Measurements from ENCODE around the gene PCDHGC5. TPM values are rescaled to one million over a fixed set of nuclear protein-coding genes. Genes with fewer than 3 reads are reported as not detected.

The PCDHGC5 gene
- total and polyA plus RNA-seq, 2 of the 8 experiments (the other 6 are each of a cell fraction or from before 2014, with no cell fraction given) = 0.41 to 1.1 TPM

DNA sequence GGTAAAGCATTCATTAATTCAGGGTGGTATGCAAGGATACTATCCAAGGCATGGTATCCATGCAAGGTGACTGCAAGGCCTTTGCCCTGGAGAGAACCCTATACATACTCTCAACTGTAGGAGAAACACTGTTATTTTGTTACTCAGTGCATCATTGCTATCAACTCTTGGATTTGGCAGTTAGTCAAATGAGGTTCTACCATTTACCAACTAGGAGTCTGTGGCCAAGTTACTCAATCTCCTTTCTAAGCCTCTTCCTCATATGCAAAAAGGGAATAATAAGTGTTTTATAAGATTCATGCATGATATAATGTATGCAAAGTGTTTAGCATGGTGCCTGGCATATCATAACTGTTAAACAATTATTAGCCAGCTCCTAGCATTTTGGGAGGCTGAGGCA is 9.1 kb upstream of the PCDHGC5 start:
- no peaks in the 10 kb centered on the region for H3K79me2 ChIP-seq (ENCODE audit: control insufficient read depth in 1 of 2, insufficient read depth in 2 of 2, low read length in 2 of 2)
- H3K27ac ChIP-seq (ENCODE audit: low read depth, low read length) = no peak overlapping the region
- no peaks in the 10 kb centered on the region for H3K79me1 ChIP-seq (ENCODE audit: low read depth, low read length)
- no peaks in the 10 kb centered on the region for H3K9me3 ChIP-seq (ENCODE audit: insufficient read depth in 2 of 2, low read depth in 1 of 2, low read length in 1 of 2)
- H2AFZ ChIP-seq (ENCODE audit: low read length) = no peak overlapping the region
- H3K9ac ChIP-seq (replicated peaks in 1 of 4; ENCODE audit: extremely low read depth in 1 of 4, low read depth in 3 of 4, low read length in 3 of 4) = no peak overlapping the region
- peaks cover 11 to 24% (median 23%) of the 10 kb centered on the region in 4 experiments for H3K27me3 ChIP-seq (replicated peaks in 1 of 4; ENCODE audit: control insufficient read depth in 3 of 4, extremely low read depth in 1 of 4, insufficient read depth in 3 of 4, low read length in 3 of 4)
- ChIA-PET CTCF (ENCODE audit: partially characterized antibody) (interaction anchor here (0.6 to 8.3 kb wide), 9 partner anchors 10 to 201 kb away, joined by 3 to 164 read pairs (median 4); partner anchors contain the start of genes PCDHGB5 and PCDHGB7), POLR2A (ENCODE audit: partially characterized antibody) (interaction anchor here (2.1 kb wide), 1 partner anchor 12 kb away, joined by 6 read pairs; no protein-coding TSS in a partner anchor)
- H2BK15ac ChIP-seq (ENCODE audit: low read length) = no peak overlapping the region
- H4K8ac ChIP-seq (ENCODE audit: extremely low read depth, insufficient read depth, low read length) = no peak overlapping the region
- H3K4me1 ChIP-seq (replicated peaks in 1 of 4; ENCODE audit: control insufficient read depth in 3 of 4, insufficient read depth in 4 of 4, low read length in 3 of 4) = peaks cover 5 to 17% (median 9%) of the 10 kb centered on the region in 4 experiments; a peak in 6 of 7 replicates
- peaks cover 0 to 16% of the 10 kb centered on the region in 2 experiments for H4K20me1 ChIP-seq (replicated peaks in 1 of 2; ENCODE audit: control insufficient read depth in 1 of 2, insufficient read depth in 2 of 2, low read length in 2 of 2)
- no peak overlapping the region for H3K4me3 ChIP-seq (ENCODE audit: extremely low read depth in 1 of 4, insufficient read depth in 2 of 4, low read depth in 3 of 4, low read length in 4 of 4)
- no peak overlapping the region for H3K23ac ChIP-seq (ENCODE audit: insufficient read length)
- H3K56ac ChIP-seq (replicated peaks; ENCODE audit: insufficient read length, low read depth, low read length) = no peak overlapping the region
- DNase-seq (ENCODE audit: low read depth in 1 of 2, low spot score in 2 of 2) (no peak), FAIRE-seq (no peak)
- no peak overlapping the region for H2AK5ac ChIP-seq (ENCODE audit: low read depth, low read length)
- no peaks in the 10 kb centered on the region for H3K36me3 ChIP-seq (ENCODE audit: control insufficient read depth in 2 of 4, insufficient read depth in 4 of 4, low read length in 3 of 4)
- no peak overlapping the region for H3K14ac ChIP-seq (ENCODE audit: insufficient read length)
- no peak overlapping the region for H3K4me2 ChIP-seq (ENCODE audit: insufficient read depth in 1 of 2, low read depth in 2 of 2, low read length in 2 of 2)
- H4K5ac ChIP-seq (ENCODE audit: insufficient read length, low read depth, low read length) = no peak overlapping the region
- H2BK20ac ChIP-seq (ENCODE audit: low read length) = no peak overlapping the region
- H2BK5ac ChIP-seq (ENCODE audit: low read depth, low read length) = no peak overlapping the region
- H3K4ac ChIP-seq (replicated peaks; ENCODE audit: insufficient read length, low read depth, low read length) = no peak overlapping the region
- H3K18ac ChIP-seq (ENCODE audit: extremely low read depth, low read length) = no peak overlapping the region
- no peak overlapping the region for H4K91ac ChIP-seq (replicated peaks; ENCODE audit: insufficient read length, low read length)
- H2BK12ac ChIP-seq (ENCODE audit: low read depth, low read length) = no peak overlapping the region
- no peak overlapping the region for H2BK120ac ChIP-seq (replicated peaks; ENCODE audit: low read depth, low read length)
- peaks cover 4% of the 10 kb centered on the region; the same call in 1 of the 2 replicates for H3K23me2 ChIP-seq (ENCODE audit: low read depth, low read length)
- TF ChIP-seq SP2 (IDR thresholded peaks at IDR 0.05; ENCODE audit: low read length) = no peak
- no peak for TF ChIP-seq JUN (IDR thresholded peaks at IDR 0.05; ENCODE audit: low read depth, low read length)
- TF ChIP-seq, protein P1, sequence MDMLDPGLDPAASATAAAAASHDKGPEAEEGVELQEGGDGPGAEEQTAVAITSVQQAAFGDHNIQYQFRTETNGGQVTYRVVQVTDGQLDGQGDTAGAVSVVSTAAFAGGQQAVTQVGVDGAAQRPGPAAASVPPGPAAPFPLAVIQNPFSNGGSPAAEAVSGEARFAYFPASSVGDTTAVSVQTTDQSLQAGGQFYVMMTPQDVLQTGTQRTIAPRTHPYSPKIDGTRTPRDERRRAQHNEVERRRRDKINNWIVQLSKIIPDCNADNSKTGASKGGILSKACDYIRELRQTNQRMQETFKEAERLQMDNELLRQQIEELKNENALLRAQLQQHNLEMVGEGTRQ (IDR thresholded peaks at IDR 0.05; ENCODE audit: low read length) = no peak
- TF ChIP-seq SIRT6 (IDR thresholded peaks at IDR 0.05; ENCODE audit: low read length) = no peak
- no peak for TF ChIP-seq TBP (IDR thresholded peaks at IDR 0.05; ENCODE audit: low read depth, low read length)
- TF ChIP-seq POLR2AphosphoS5 (IDR thresholded peaks at IDR 0.05; ENCODE audit: low read depth, low read length) = no peak
- TF ChIP-seq CTBP2 (IDR thresholded peaks at IDR 0.05; ENCODE audit: borderline replicate concordance, insufficient read depth, insufficient read length, low read length) = no peak
- TF ChIP-seq, protein P2, sequence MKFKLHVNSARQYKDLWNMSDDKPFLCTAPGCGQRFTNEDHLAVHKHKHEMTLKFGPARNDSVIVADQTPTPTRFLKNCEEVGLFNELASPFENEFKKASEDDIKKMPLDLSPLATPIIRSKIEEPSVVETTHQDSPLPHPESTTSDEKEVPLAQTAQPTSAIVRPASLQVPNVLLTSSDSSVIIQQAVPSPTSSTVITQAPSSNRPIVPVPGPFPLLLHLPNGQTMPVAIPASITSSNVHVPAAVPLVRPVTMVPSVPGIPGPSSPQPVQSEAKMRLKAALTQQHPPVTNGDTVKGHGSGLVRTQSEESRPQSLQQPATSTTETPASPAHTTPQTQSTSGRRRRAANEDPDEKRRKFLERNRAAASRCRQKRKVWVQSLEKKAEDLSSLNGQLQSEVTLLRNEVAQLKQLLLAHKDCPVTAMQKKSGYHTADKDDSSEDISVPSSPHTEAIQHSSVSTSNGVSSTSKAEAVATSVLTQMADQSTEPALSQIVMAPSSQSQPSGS (IDR thresholded peaks at IDR 0.05; ENCODE audit: low read length) = no peak
- TF ChIP-seq MAFK (IDR thresholded peaks at IDR 0.05; ENCODE audit: low read depth, low read length) = no peak
- no peak for TF ChIP-seq CBX5 (IDR thresholded peaks at IDR 0.05; ENCODE audit: low read depth, low read length)
- no peak for TF ChIP-seq ZNF274 (IDR thresholded peaks at IDR 0.05; ENCODE audit: borderline replicate concordance, extremely low read depth, low read length)
- TF ChIP-seq YY1 (IDR thresholded peaks at IDR 0.05; ENCODE audit: low read depth, low read length) = no peak
- TF ChIP-seq TEAD4 (IDR thresholded peaks at IDR 0.05; ENCODE audit: low read depth, low read length) = no peak

Measured in H1 (cell line).